Breast epithelium (tissue), 3 donors: Measurements from ENCODE around the gene EPC1.

Source experiments
- POLR2A ChIP-seq: fragments of 450-650 bp; IDR thresholded peaks from one replicate; pipeline ENCODE4 v1.6.1; 2016; ENCODE audit warnings: antibody characterized with exemption, mild to moderate bottlenecking, moderate library complexity
- POLR2AphosphoS5 ChIP-seq, 3 donors: sonication (generic); formaldehyde crosslinking; IDR thresholded peaks; one replicate each; pipeline ENCODE4 v1.6.1; 2017; ENCODE audit warnings: antibody characterized with exemption in 3 of 3
- TF ChIP-seq, protein P1 (sequence below), 3 donors: fragments of 450-650 bp; IDR thresholded peaks; one replicate each; pipeline ENCODE4 v1.5.1; 2016 to 2017; ENCODE audit warnings: antibody characterized with exemption in 3 of 3, mild to moderate bottlenecking in 3 of 3, moderate library complexity in 3 of 3

- TF ChIP-seq, protein P1, sequence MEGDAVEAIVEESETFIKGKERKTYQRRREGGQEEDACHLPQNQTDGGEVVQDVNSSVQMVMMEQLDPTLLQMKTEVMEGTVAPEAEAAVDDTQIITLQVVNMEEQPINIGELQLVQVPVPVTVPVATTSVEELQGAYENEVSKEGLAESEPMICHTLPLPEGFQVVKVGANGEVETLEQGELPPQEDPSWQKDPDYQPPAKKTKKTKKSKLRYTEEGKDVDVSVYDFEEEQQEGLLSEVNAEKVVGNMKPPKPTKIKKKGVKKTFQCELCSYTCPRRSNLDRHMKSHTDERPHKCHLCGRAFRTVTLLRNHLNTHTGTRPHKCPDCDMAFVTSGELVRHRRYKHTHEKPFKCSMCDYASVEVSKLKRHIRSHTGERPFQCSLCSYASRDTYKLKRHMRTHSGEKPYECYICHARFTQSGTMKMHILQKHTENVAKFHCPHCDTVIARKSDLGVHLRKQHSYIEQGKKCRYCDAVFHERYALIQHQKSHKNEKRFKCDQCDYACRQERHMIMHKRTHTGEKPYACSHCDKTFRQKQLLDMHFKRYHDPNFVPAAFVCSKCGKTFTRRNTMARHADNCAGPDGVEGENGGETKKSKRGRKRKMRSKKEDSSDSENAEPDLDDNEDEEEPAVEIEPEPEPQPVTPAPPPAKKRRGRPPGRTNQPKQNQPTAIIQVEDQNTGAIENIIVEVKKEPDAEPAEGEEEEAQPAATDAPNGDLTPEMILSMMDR (IDR thresholded peaks at IDR 0.05): no peak
- TF ChIP-seq POLR2A (no peak), POLR2AphosphoS5 (IDR thresholded peaks at IDR 0.05) (no peak)
Observed at GRCh38 chr10:32318476-32318896, 28.5 kb downstream of the EPC1 start.
